GM19351 (cell line): ENCODE measurements around the gene OR52E2.

Experiments used
- ATAC-seq: cut with Tn5 transposase; IDR thresholded peaks from one replicate; pipeline ENCODE4 v1.9.1; 2021; ENCODE audit warnings: mild to moderate bottlenecking, moderate library complexity; ENCODE audit not compliant: unreplicated experiment

OR52E2 gene

GRCh38 chr11:5021996-5022395 lies 37.4 kb downstream of the OR52E2 start:
- ATAC-seq: no peak

- no peak for ATAC-seq
Observed at GRCh38 chr11:5013012-5013411, 46.4 kb downstream of the OR52E2 start.

DNA sequence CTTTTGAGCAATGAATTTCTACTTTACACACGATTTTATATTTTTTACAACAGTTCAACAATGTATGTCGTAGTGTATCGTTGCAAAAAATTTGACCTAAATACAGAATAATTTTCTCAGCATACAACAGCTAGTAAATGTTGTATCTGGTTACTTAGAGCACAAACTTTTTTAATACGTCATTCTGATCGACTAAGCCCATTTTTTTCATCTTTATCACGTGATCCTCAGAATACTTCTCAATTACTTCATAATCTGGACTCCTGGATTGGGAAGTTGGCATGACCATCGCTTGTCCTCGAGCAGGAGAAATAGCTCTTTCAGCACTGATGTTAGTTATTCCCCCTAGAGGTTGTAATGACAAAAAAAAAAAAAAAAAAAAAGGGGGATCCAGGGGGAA lies 48.2 kb downstream of the OR52E2 start:
- no peak for ATAC-seq
